NCI-H1092 (cell line): ENCODE data around the gene VWC2L.

Experiments used
- DNase-seq: peaks from one replicate; lab custom pipeline; 2025; lab: John Stamatoyannopoulos, UW

The VWC2L gene

GRCh38 chr2:214593727-214594126, 182.9 kb downstream of the VWC2L start:
- no peak for DNase-seq

GRCh38 chr2:214601852-214602633, 191.2 kb downstream of the VWC2L start:
- no peak for DNase-seq

GRCh38 chr2:214604861-214605260, 194.0 kb downstream of the VWC2L start:
- no peak for DNase-seq

GRCh38 chr2:214607051-214607450, 196.2 kb downstream of the VWC2L start:
- no peak for DNase-seq

GRCh38 chr2:214611015-214611414, 200.2 kb downstream of the VWC2L start:
- DNase-seq: no peak

- no peak for DNase-seq
Measured at GRCh38 chr2:214624166-214624760, 213.4 kb downstream of the VWC2L start.

GRCh38 chr2:214628091-214628490, 217.2 kb downstream of the VWC2L start:
- DNase-seq: no peak
